C4-2B (cell line): ENCODE data around the gene RGS7BP.

ENCODE experiments used
- H3K27ac ChIP-seq: fragments of 450-650 bp; 2 replicates; pipeline ENCODE4 v1.5.1; 2017
- CTCF ChIP-seq: fragments of 450-650 bp; conservative IDR thresholded peaks from 2 replicates; pipeline ENCODE4 v1.5.1; 2017; ENCODE audit warnings: mild to moderate bottlenecking
- ZFX ChIP-seq: fragments of 450-650 bp; IDR thresholded peaks from 2 replicates; pipeline ENCODE4 v1.6.1; 2017

Gene RGS7BP

GRCh38 chr5:64628901-64629300 is 123.1 kb downstream of the RGS7BP start:
- no peak overlapping the region for H3K27ac ChIP-seq

GRCh38 chr5:64629841-64630240 is 124.0 kb downstream of the RGS7BP start:
- no peak overlapping the region for H3K27ac ChIP-seq

More at GRCh38 chr5:64628901-64629300, 123.1 kb downstream of the RGS7BP start:
- TF ChIP-seq CTCF (no peak), ZFX (no peak)

GRCh38 chr5:64632251-64632650 is 126.4 kb downstream of the RGS7BP start:
- H3K27ac ChIP-seq, result no peak overlapping the region
- TF ChIP-seq ZFX, result no peak
- no peak for TF ChIP-seq CTCF

More at GRCh38 chr5:64629841-64630240, 124.0 kb downstream of the RGS7BP start:
- TF ChIP-seq ZFX (no peak), CTCF (no peak)

GRCh38 chr5:64634997-64635686 is 129.3 kb downstream of the RGS7BP start:
- peak; percentile 88 for TF ChIP-seq CTCF
- no peak for TF ChIP-seq ZFX
- no peak overlapping the region for H3K27ac ChIP-seq

- H3K27ac ChIP-seq, result no peak overlapping the region
- no peak for TF ChIP-seq CTCF
These were observed 131.3 kb downstream of the RGS7BP start for GRCh38 chr5:64637144-64637543.

GRCh38 chr5:64637837-64638443 is 132.1 kb downstream of the RGS7BP start:
- TF ChIP-seq ZFX, result no peak
- TF ChIP-seq CTCF, result no peak
- H3K27ac ChIP-seq, result no peak overlapping the region

GRCh38 chr5:64644831-64645230 is 139.0 kb downstream of the RGS7BP start:
- H3K27ac ChIP-seq, result no peak overlapping the region
- TF ChIP-seq ZFX (no peak), CTCF (no peak)
